HepG2 (cell line): ENCODE results near the gene PARP3. TPM values are rescaled to one million over a fixed set of nuclear protein-coding genes. Genes with fewer than 3 reads are reported as not detected.
A peak's percentile ranks its signal among the peaks of the same experiment; 100 is the strongest.

Experiments
- DRAP1 ChIP-seq: IDR thresholded peaks from 2 replicates; pipeline ENCODE4 v1.6.1; 2016; ENCODE audit warnings: missing genetic modification reagents, missing compliant biosample characterization
- HMGXB4 ChIP-seq, 2 experiments: sonication (generic) in 1 of 2; formaldehyde crosslinking in 1 of 2; IDR thresholded peaks; 2 replicates each; pipeline versions ENCODE4 v1.4.0 to v1.6.1; 2018 to 2020; ENCODE audit warnings: missing genetic modification reagents in 2 of 2, borderline replicate concordance in 1 of 2, low read depth in 1 of 2, mild to moderate bottlenecking in 1 of 2, missing biosample characterization in 1 of 2
- HOMEZ ChIP-seq: IDR thresholded peaks from 2 replicates; pipeline ENCODE4 v1.6.1; 2016; ENCODE audit warnings: low read depth
- MAFK ChIP-seq, 2 experiments: IDR thresholded peaks in 1 of 2; conservative IDR thresholded peaks in 1 of 2; 2 replicates each; pipeline ENCODE4 v1.6.1; 2011; ENCODE audit warnings: improper control_type of control experiment in 2 of 2, low read length in 2 of 2
- MEIS2 ChIP-seq: sonication (generic); formaldehyde crosslinking; IDR thresholded peaks from 2 replicates; pipeline ENCODE4 v1.9.0; 2021; ENCODE audit warnings: mild to moderate bottlenecking, missing genetic modification reagents
- MIER3 ChIP-seq: IDR thresholded peaks from 2 replicates; pipeline ENCODE4 v1.6.1; 2016; ENCODE audit warnings: missing compliant biosample characterization, borderline replicate concordance
- MIXL1 ChIP-seq: IDR thresholded peaks from 2 replicates; pipeline ENCODE4 v1.6.1; 2016
- RORA ChIP-seq: sonication (generic); formaldehyde crosslinking; IDR thresholded peaks from 2 replicates; pipeline ENCODE4 v1.5.0; 2020; ENCODE audit warnings: mild to moderate bottlenecking, missing genetic modification reagents, moderate library complexity
- SYNCRIP ChIP-seq: fragments of 200-400 bp; formaldehyde crosslinking; IDR thresholded peaks from 2 replicates; pipeline ENCODE4 v1.6.1; 2018; ENCODE audit warnings: mild to moderate bottlenecking, low read depth, low read length; ENCODE audit not compliant: insufficient read depth
- TOPORS ChIP-seq: sonication (generic); formaldehyde crosslinking; IDR thresholded peaks from 2 replicates; pipeline ENCODE4 v1.8.0; 2023; ENCODE audit warnings: mild to moderate bottlenecking, missing genetic modification reagents
- ZNF121 ChIP-seq: sonication (generic); formaldehyde crosslinking; IDR thresholded peaks from 2 replicates; pipeline ENCODE4 v1.5.0; 2020; ENCODE audit warnings: mild to moderate bottlenecking, missing genetic modification reagents
- ZNF296 ChIP-seq: sonication (generic); formaldehyde crosslinking; conservative IDR thresholded peaks from 2 replicates; pipeline ENCODE4 v1.5.0; 2020; ENCODE audit warnings: mild to moderate bottlenecking, missing genetic modification reagents
- ZNF441 ChIP-seq: sonication (generic); formaldehyde crosslinking; IDR thresholded peaks from 2 replicates; pipeline ENCODE4 v1.7.0; 2021; ENCODE audit warnings: missing genetic modification reagents, borderline replicate concordance
- ZNF567 ChIP-seq: sonication (generic); formaldehyde crosslinking; IDR thresholded peaks from 2 replicates; pipeline ENCODE4 v1.8.1; 2023; ENCODE audit warnings: mild to moderate bottlenecking, missing genetic modification reagents, borderline replicate concordance
- ZNF570 ChIP-seq: sonication (generic); formaldehyde crosslinking; IDR thresholded peaks from 2 replicates; pipeline ENCODE4 v1.4.0; 2020; ENCODE audit warnings: mild to moderate bottlenecking, missing genetic modification reagents, borderline replicate concordance
- ZNF574 ChIP-seq: sonication (generic); formaldehyde crosslinking; IDR thresholded peaks from 2 replicates; pipeline ENCODE4 v1.4.0; 2020; ENCODE audit warnings: missing genetic modification reagents
- ZNF619 ChIP-seq: sonication (generic); formaldehyde crosslinking; IDR thresholded peaks from 2 replicates; pipeline ENCODE4 v1.4.0; 2020; ENCODE audit warnings: mild to moderate bottlenecking, missing genetic modification reagents
- ZNF83 ChIP-seq: sonication (generic); formaldehyde crosslinking; IDR thresholded peaks from 2 replicates; pipeline ENCODE4 v1.4.0; 2020; ENCODE audit warnings: missing genetic modification reagents, mild to moderate bottlenecking, borderline replicate concordance
- polyA plus RNA-seq, 8 experiments: library from polyadenylated mRNA; depleted of rRNA in 3 of 8; stranded (reverse) in 7 of 8; unstranded in 1 of 8; fragments of >200 nt; fragmentation: Illumina TruSeq in 4 of 8; extraction: Trizol in 4 of 8; gene quantifications; 2 replicates each; pipeline versions ENCODE4 v1.2.1 to v1.2.3, GENCODE V29; 2011 to 2016; ENCODE audit warnings: low read depth in 4 of 8, missing spikeins in 1 of 8, mixed read lengths in 1 of 8; ENCODE audit not compliant: insufficient read depth in 1 of 8
- total RNA-seq, 5 experiments: library from RNA; depleted of rRNA; stranded (reverse); fragments of >200 nt; fragmentation: Illumina TruSeq; extraction: Trizol; gene quantifications; 2 replicates each; pipeline ENCODE4 v1.2.3, GENCODE V29; 2016; ENCODE audit warnings: low read depth in 1 of 5

Gene PARP3
- total and polyA plus RNA-seq, 2 of the 13 experiments (the other 11 are each of a cell fraction or from before 2014, with no cell fraction given) = 11.2 to 21.5 TPM

GRCh38 chr3:51982352-51982837 is 40.2 kb downstream of the PARP3 start (continued):
- peak; percentile 66 for TF ChIP-seq ZNF574 (CRISPR knock-in tag)
- peak; percentile 52; the same call in 1 of the 2 replicates for TF ChIP-seq ZNF121
- peak; percentile 15; the same call in 1 of the 2 replicates for TF ChIP-seq HOMEZ (CRISPR knock-in tag)
- peak; percentile 54; the same call in 1 of the 2 replicates for TF ChIP-seq ZNF296 (CRISPR knock-in tag)
- TF ChIP-seq DRAP1 (CRISPR knock-in tag) = peak; percentile 56; the same call in 1 of the 2 replicates
- TF ChIP-seq ZNF567 (CRISPR knock-in tag) = no peak; the same call in 1 of the 2 replicates
- peak; percentile 67; the same call in 1 of the 2 replicates for TF ChIP-seq MEIS2 (CRISPR knock-in tag)
- TF ChIP-seq ZNF441 = no peak; the same call in 1 of the 2 replicates
- TF ChIP-seq MIXL1 (CRISPR knock-in tag) = peak; percentile 58; the same call in 1 of the 2 replicates
- peak; percentile 89 for TF ChIP-seq MIER3 (CRISPR knock-in tag)
- TF ChIP-seq ZNF83 (CRISPR knock-in tag) = no peak
- TF ChIP-seq HMGXB4 (CRISPR knock-in tag; IDR thresholded peaks at IDR 0.05; ENCODE audit: borderline replicate concordance in 1 of 2, low read depth in 1 of 2) = peak; percentile 89 to 98
- TF ChIP-seq ZNF619 (CRISPR knock-in tag) = peak; percentile 80
- TF ChIP-seq TOPORS (CRISPR knock-in tag) = no peak
- no peak for TF ChIP-seq ZNF570
- no peak for TF ChIP-seq SYNCRIP
- peak; percentile 63 to 75 for TF ChIP-seq MAFK (conservative IDR thresholded peaks at IDR 0.05 in 1 of 2, IDR thresholded peaks at IDR 0.05 in 1 of 2; ENCODE audit: low read length in 2 of 2)
- no peak for TF ChIP-seq RORA (CRISPR knock-in tag)
